T-helper 1 cell treated with Interleukin-12 subunit alpha and Interleukin-12 subunit beta and Interleukin-4 antibody, amounts not matched to agents 30 ng/mL and 1 ng/mL, for 36 hours (primary cell): ENCODE data around the gene ZKSCAN7. TPM values are rescaled to one million over a fixed set of nuclear protein-coding genes. Genes with fewer than 3 reads are reported as not detected.
"Not testable (repeated sequence)": the region's sequence is repeated elsewhere in the genome, so short reads cannot be mapped to it uniquely, and the experiment has no call there.

ENCODE experiments used
- intact Hi-C: fragments of 100-400 bp; cut with micrococcal nuclease; formaldehyde crosslinking; loops from one replicate; pipeline ENCODE4 v1.15.1; 2024
- total RNA-seq: library from RNA; stranded (reverse); gene quantifications from 2 replicates; pipeline ENCODE4 v1.2.3, GENCODE V29; 2022

The ZKSCAN7 gene
- total RNA-seq, 1 donor from 2014 or later: 0.88 TPM

- intact Hi-C loops: no loop called here
Measured at GRCh38 chr3:44571024-44571423, 16.0 kb downstream of the ZKSCAN7 start.

GRCh38 chr3:44576613-44577012 lies 21.6 kb downstream of the ZKSCAN7 start:
- intact Hi-C loops: no loop called here

GRCh38 chr3:44577354-44577952 lies 22.5 kb downstream of the ZKSCAN7 start:
- intact Hi-C loops: not testable (repeated sequence)

GRCh38 chr3:44578316-44578715 lies 23.3 kb downstream of the ZKSCAN7 start:
- intact Hi-C loops: not testable (repeated sequence)

- intact Hi-C loops: not testable (repeated sequence)
Measured at GRCh38 chr3:44578924-44579515, 24.0 kb downstream of the ZKSCAN7 start.

- intact Hi-C loops: not testable (repeated sequence)
Measured at GRCh38 chr3:44579749-44580148, 24.8 kb downstream of the ZKSCAN7 start.

GRCh38 chr3:44580971-44581370 lies 26.0 kb downstream of the ZKSCAN7 start:
- intact Hi-C loops: not testable (repeated sequence)

GRCh38 chr3:44584646-44585501 lies 29.9 kb downstream of the ZKSCAN7 start, which contains the start of gene ZNF660:
Gene ZNF660, plus strand, starts transcription at chr3:44584964. Its CDS starts 9,230 bp downstream, at chr3:44594194.
- intact Hi-C loops: no loop called here

GRCh38 chr3:44596621-44597020 lies 41.6 kb downstream of the ZKSCAN7 start:
- intact Hi-C loops: no loop called here

GRCh38 chr3:44601749-44602148 lies 46.8 kb downstream of the ZKSCAN7 start:
- intact Hi-C loops: no loop called here

- intact Hi-C loops: no loop called here
Measured at GRCh38 chr3:44612678-44613077, 57.7 kb downstream of the ZKSCAN7 start.

Other genes starting within 250 kb of the ZKSCAN7 start
- gene TCAIM, start 216.4 kb upstream of the ZKSCAN7 start, total RNA-seq: 16.2 TPM in 2 replicates
- gene ZNF445, start 77.5 kb upstream of the ZKSCAN7 start, total RNA-seq: 23.0 and 23.8 TPM in 2 replicates
- 0.29 and 0.44 TPM in 2 replicates for gene ZNF660, start 29.8 kb downstream of the ZKSCAN7 start, total RNA-seq
- gene ZNF197, start 69.8 kb downstream of the ZKSCAN7 start, total RNA-seq: 13.7 and 13.9 TPM in 2 replicates
- gene ZNF35, start 93.5 kb downstream of the ZKSCAN7 start, total RNA-seq: 3.5 and 5.2 TPM in 2 replicates
- gene ZNF502, start 157.5 kb downstream of the ZKSCAN7 start, total RNA-seq: 0.49 and 0.56 TPM in 2 replicates
- 1.2 and 2.5 TPM in 2 replicates for gene ZNF501, start 174.4 kb downstream of the ZKSCAN7 start, total RNA-seq
- gene KIAA1143, start 206.4 kb downstream of the ZKSCAN7 start, total RNA-seq: 30.3 and 32.7 TPM in 2 replicates
- 29.5 and 30.2 TPM in 2 replicates for gene KIF15, start 206.6 kb downstream of the ZKSCAN7 start, total RNA-seq